ENCODE results near the gene EXOC1.
A peak's percentile ranks its signal among the peaks of the same experiment; 100 is the strongest.

EXOC1 gene

DNA sequence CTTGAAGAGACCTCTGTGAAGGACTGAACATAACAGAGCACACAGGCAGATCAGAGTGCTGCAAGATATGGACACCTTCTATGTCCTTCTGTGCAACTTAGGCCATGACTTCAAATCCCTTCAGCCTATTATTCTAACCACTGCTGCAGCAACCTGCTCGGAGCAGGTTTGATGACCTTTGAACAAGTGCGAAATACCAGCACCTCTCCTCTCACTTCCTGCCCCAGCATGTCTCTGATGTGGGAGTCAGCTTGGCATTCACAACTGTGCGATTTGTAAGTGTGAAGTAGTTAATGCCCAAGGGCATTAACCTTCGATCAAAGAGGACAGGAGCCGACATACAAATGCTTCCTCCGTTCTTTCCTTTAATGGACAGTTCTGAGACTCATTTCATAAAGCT is 1.6 kb upstream of the EXOC1 start:
- DNase-seq (ENCODE audit: low read depth in 2 of 2) = no peak

DNA sequence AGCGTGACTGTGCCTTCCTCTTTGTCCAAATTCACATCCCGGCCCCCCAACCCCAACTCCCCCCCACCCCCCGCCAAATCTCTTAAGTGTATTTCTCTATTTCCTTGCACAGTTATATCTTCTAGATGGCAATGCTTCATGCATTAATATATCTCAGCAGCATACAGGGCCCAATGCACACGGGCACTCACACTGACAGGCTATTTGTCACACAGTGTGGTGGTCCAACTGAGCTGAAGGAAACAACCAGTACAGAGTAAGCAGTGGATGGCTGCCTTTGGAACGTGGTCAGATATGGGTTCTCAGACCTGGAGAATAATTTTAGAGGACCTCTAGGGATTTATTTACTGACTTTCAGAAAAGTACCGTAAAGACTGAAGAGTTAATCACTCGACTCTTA is 681 bp downstream of the EXOC1 start:
- DNase-seq (ENCODE audit: low read depth in 2 of 2) = no peak

DNA sequence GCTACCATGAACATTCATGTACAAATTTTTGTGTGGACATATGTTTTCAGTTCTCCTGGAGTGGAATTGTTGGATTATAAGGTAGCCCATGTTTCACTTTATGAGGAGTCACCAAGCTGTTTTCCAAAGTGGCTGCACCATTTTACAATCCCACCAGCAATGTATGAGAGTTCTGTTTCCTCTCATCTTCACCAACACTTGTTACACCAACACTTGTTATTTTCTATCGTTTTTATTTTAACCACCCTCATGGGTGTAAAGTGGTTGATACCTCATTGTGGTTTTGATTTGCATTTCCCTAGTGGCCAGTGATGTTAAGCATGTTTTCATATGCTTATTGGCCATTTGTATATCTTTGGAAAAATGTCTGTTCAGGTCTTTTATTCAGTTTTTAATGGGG is 4.1 kb downstream of the EXOC1 start:
- DNase-seq (ENCODE audit: low read depth in 2 of 2) = no peak

DNA sequence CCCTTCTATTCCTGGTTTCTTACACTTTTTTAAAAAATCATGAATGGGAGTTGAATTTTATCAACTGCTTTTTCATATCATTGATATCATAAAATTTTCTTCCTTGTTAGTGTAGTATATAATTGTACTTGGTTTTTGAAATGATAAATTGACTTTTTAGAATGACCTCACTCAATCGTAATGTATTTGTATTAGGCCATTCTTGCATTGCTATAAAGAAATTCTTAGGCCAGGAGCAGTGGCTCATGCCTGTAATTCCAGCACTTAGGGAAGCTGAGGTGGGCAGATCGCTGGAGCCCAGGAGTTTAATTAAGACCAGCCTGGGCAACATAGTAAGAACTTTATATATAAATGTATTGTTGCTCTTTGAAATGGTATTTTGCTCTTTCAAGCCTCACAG is 6.3 kb downstream of the EXOC1 start:
- no peak for DNase-seq (ENCODE audit: low read depth in 2 of 2)

DNA sequence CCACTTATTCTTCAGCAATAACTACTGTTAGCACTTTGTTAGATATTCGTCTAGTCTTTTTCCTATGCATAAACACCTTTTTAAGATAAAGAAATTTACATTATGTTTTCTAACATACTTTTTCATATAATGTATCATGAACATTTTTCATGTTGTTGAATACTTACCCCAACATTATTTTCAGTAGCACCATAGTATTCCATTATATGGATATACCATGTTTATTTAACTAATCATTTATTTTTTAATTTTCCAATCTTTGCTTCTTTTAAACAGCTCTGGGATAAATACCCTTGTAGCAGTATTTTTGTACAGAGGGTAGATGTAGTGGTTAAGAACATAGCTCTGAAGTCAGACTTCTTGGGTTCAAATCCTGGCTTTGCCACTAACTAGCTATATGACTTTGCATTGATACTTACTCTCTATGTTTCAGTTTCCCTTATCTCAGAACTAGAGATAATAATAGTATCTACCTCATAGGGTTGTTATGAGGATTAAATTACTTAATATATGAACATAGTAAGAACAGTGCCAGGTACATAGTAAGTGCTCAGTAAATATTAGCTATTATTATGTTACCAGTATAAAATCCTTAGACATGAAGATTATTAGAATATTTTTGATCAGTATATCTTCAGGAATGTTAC is 11.3 kb downstream of the EXOC1 start:
- no peak for DNase-seq (ENCODE audit: low read depth in 2 of 2)

DNA sequence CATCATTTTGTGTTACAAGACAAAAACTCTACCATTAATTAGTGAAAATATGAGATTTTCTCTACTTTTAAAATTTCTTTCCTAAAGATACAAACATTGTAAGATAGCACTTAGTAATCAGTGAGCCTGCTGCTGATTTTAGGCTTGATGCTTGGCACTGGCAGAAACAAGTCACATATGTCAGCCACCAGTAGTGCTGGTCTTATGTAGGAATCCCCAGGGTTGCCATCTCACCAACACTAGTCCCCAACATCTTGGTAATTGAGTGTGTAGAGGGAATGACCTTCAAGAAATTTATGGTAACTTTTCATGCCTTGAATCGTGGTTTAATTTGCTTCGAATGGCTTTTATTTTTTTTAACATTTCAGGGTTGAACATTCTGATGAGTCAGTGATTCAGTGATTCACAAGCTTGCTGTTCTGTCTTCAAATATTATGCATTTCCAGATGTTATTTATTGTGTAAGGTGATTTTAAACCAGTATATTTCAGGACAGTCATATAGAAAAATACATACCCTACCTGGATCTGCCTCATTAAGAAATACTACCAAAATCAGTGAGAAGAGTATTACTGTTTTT is 11.9 kb downstream of the EXOC1 start:
- peak; percentile 39 to 49 for DNase-seq (ENCODE audit: low read depth in 2 of 2)

DNA sequence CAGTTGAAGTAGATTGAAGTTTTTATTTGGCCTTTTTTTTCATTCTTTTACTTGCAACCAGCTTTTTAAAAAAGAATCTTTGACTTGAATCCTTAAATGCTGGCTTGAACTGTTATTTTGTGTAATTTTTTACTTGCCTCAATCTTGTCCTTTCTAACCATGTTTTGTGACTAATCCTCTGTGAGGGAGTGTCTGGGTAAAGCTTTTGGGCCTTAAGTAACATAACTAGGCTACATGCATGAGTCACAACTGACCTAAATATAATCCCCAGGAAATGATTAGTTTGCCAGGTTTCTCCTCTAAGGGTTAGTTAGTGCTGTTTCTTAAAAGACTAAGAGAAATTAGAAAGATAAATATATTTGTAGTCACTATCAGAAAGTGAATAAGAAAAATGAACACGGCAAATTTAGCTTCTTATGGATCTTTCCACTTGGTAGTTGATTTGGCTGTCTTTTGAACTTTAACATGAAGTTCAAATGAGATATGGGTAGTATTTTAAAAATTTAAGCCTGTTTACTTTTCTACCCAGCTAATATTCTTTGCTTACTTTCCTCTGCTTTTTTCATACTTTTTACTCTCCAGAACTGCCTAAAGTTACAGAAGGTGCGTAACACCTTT is 13.0 kb downstream of the EXOC1 start:
- peak; percentile 73 to 77 for DNase-seq (ENCODE audit: low read depth in 2 of 2)

DNA sequence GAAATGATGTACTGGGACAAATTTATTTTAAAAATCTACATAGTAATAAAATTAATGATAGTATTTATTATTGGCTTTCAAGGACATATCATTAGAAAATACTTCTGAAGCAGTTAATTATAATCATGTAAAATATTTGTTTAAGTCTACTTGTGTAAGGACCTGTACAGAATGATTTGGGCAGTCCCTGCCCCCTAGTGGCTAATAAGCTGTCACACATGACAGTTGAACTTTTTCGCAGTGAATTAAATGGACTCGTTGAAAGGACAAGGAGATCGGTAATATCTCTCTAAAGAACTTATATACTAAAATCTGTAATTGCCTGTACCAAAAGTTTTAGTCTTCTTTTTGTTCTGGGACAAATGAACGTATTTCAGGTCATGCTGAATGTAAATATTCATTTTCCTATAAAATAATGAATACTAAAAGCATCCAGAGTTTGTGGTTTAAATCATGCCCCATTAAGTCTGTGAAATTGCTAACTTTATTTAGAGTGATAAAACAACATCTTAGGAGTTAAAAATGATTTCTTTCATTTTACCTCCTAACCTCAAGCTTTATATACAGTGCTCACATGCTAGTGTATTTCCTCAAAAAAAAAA is 13.6 kb downstream of the EXOC1 start:
- DNase-seq (ENCODE audit: low read depth in 2 of 2) = peak; percentile 27 to 32

DNA sequence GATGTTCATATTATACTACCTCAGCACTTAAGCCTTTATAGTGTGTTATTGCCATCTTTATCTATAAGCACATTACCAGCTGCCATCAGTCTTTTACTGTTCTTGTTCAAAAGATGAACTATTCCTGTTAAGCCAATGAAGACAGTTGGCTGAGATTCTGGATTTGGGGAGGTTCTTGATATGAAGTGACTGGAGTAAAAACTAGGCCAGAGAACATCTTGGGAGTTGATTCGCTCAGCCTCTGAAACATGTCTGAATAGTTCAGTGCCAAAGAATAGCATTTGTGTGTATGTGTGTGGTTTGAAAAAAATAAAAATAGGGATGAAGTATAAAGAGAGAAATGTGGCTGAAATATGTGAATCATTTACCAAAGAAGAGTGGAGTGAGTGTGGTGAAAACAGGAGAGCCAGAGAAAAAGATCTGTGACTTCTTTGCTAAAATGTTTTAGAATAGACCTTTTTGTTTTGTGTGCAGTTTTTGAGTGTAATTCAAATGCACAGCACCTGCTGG is 15.2 kb downstream of the EXOC1 start:
- DNase-seq (ENCODE audit: low read depth in 2 of 2) = no peak

DNA sequence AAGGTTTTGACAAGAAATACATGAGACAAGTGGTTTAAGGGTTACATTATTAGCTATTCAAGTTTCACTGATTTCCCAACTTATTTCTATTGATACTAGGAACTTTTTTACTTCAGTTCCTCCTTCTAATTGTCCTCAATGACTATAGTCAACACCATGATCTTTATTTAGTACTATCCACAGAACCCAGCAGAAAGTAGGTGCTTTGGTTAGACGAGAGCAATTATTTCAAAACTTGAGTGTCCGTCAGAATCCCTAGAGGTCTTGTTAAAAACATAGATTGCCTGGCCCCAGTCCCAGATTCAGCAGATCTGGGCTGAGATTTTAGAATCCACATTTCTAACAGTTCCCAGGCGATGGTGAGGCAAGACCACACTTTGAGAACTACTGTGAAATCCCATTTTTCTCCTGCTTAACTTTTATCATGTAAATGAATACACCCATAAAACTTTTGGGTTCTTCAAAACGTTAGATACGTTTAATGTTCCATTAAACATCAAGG is 17.9 kb downstream of the EXOC1 start:
- no peak for DNase-seq (ENCODE audit: low read depth in 2 of 2)

DNA sequence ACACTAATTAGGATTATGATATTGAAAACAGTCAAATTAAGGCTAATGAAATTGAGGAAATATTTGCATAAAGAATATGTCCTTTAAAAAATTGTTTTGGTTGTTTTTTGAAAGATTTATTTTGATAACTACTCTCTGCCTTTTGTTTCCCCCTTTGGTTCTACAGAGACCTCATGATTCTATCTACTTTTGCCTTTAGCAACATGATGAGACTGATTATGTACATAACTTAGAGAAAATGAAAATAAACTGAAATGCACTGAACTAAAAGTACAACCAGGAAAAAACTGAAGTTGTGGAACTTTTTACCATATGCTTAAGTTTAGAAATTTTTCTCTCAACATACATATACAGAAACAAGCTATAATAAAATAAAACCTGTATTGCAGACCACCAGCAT is 21.4 kb downstream of the EXOC1 start:
- DNase-seq (ENCODE audit: low read depth in 2 of 2) = no peak

DNA sequence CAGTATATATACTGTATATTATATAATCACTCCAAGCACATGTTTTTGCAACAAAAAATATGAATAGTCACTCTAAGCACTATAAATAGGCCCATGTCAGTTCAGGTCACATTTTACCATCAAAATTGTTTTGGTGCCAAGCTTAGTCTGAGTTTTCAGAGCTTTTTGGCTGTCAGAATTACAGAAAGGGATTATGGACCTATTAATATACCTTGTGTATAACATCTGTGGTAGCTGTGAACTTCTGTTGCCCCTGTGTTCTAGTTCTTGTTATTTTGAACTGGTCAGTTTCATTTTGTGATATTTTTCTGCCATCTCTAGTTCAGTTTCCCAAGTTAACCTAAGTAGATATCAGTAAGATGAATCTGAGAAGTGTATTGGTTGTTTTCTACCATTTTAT is 22.9 kb downstream of the EXOC1 start:
- DNase-seq (ENCODE audit: low read depth in 2 of 2) = no peak

DNA sequence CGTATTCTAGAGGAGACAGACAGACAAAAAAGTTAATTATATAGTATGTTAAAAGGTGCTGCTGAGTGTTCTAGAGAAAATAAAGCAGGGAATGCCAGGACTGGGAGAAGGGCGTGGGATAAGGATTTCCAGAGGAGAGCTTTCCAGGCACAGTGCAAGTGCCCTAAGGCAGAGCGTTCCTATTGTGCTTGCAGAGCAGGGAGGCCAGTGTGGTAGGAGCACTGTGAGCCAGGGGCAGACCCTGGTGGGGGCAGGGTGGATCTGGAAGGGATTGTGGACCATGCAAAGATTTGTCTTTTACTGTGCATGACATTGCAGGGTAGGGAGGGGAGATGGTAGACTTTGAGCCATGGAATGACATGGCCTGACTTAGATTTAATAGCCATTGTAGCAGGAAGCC is 25.8 kb downstream of the EXOC1 start:
- DNase-seq (ENCODE audit: low read depth in 2 of 2) = no peak

DNA sequence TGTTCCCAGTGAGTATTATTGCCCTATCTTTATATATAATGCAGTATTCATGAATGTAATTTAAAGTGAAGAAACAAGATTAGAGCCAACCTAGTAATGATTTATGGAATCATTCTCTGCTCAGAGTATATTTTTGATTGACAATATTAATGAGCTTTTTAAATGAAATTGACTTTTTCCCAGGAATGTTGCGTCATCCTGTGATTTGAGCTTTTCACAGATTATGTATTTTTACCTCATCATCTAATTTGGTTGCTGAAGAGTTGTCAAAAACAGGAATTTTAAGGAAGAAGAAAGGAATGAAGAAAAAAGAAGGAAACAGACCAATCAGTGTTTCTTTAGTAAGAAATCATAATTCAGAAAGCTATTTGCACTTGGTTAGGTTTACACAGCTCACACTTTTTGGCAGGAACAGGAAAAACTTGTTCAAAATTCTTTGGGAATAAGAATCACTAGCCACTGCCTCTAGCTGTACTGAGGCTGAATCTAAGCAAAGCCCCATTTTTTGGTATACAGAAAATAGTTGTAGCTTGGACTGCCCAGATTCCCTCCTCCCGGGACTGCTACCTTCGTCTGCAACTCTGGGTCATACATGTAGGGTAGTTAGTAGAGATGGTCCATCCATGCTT is 27.3 kb downstream of the EXOC1 start:
- no peak for DNase-seq (ENCODE audit: low read depth in 2 of 2)

DNA sequence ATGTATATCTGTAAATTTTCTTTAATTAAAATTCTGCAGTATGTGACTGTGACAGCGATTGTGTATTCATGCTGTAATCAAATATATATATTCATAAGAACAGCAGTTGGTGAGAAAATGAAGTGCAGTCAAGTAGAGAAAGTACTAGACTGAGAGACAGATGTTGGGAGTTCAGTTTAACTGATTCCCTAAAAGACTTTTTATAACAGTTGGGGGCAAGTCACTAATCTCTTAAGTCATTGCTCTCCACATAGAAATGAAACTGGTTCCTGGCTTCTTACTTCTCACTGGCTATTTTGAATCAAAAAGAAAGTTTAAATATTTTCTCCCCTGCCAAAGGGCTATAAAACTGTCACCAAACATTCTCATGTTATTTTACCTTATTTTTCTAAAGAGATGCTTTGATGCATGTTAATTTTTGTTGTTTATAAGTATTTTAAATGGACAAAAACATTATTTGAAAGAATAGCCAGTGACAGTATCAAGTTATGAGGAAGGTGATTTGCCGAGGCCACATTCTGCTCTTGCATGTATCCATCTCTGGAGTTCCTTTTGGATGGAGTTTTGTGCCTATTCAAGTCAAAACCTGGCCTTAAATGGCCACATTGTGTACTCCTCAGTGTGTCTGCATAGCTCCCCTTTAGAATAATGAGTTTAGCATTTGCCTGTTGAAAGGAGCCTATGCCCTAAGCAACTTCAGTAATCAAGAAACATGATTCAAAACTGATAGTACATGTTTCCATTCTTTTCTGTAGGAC is 30.8 kb downstream of the EXOC1 start:
- DNase-seq (ENCODE audit: low read depth in 2 of 2) = no peak

DNA sequence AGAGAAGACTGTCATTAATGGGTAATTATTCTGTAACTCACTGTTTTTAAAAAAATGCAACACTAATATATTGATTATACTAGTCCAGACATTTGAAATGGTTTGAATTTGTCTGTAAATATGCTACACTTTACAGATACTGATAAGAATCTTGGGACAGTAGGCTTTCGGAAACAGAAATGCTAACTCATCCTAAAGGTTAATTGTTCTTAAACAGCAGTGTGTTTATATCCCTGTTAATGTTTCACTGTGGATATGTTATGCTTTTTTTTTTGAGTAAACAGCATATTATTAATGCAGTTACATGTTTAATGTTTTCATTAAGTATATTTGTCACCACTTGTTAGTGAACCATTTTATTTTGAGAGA is 31.4 kb downstream of the EXOC1 start:
- DNase-seq (ENCODE audit: low read depth in 2 of 2) = no peak

DNA sequence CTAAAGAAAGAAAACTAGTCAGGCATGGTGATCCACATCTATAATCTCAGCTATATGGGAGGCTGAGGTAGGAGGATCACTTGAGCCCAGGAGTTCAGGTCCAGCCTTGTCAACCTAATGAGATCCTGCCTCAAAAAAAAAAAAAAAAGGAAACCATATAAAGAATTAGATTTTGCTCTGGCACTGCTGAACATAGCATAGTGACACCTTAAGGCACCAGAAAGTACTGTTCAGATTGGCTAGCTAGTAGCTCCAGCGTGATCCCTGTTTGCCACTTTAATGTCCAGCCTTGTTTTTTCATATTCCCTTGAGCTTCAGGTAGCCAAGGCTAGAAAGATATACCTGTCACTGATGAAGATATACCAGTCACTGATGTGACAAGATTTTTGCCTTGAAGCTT is 34.1 kb downstream of the EXOC1 start:
- no peak for DNase-seq (ENCODE audit: low read depth in 2 of 2)

DNA sequence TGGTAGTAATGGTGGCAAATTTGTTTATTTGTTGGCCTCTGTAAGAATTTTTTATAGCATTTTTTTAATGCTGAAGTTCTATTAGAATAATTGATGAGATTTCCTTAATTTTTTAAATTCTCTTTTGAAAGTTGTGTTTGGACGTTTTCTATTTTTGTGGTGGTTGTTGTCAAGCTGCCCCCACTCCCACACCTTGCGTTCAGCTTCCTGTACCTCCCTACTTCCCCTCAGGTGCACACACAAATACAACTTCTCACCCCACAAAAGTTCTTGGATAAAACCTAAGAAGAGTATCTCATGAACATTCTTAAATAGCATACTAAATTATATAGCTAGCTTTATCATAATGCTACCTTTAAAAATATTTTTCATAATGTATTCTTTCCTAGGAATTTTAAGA is 38.7 kb downstream of the EXOC1 start:
- DNase-seq (ENCODE audit: low read depth in 2 of 2) = no peak

DNA sequence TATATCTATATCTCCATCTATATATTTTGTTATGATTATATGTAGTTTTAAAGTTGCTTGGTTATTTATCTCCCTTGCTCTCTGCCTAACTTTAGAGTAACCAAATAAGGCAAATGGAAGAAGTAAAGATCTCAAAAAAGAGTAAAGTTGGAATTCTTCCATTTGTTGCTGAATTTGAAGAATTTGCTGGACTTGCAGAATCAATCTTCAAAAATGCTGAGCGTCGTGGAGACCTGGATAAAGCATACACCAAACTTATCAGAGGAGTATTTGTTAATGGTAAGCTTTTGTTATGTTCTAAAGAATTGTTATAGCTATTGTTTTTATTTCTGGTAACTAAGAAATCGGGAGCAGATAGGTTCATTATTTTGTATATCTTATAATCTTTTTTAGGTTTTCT is 43.2 kb downstream of the EXOC1 start:
- no peak for DNase-seq (ENCODE audit: low read depth in 2 of 2)

DNA sequence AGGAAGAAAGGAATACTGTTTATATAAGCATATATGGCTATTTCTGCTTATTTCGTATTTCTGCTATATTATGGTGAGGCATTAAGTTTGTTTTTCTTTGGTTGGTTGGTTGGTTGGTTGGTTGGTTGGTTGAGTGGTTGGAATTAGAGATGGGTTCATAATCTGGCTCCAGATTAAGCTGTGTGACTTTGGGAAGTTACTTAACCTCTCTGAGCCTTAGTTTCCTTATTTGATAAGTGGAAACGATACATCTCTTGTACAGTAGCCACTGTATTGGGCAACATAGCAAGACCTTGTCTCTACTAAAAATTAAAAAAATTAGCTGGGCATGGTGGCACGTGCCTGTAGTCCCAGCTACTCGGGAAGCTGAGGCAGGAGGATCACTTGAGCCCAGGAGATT is 49.2 kb downstream of the EXOC1 start:
- DNase-seq (ENCODE audit: low read depth in 2 of 2) = no peak

DNA sequence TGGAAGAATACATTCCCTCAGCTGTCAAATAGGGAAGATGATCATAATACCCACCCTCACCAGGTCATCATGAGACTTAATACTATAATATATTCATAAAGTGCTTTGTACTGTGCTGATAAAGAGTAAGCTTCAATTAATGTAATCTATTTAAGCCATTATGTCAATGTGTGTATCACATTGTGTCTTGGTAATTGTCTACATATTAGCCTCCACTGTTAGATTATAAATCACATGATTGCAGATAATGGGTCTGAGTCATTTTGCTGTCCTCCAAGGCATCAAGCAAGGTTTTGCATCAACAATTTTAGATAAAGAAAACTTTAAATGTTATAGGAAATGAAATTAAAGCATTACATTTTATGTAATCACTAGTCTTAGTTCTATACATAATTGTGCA is 50.1 kb downstream of the EXOC1 start:
- DNase-seq (ENCODE audit: low read depth in 2 of 2) = no peak

DNA sequence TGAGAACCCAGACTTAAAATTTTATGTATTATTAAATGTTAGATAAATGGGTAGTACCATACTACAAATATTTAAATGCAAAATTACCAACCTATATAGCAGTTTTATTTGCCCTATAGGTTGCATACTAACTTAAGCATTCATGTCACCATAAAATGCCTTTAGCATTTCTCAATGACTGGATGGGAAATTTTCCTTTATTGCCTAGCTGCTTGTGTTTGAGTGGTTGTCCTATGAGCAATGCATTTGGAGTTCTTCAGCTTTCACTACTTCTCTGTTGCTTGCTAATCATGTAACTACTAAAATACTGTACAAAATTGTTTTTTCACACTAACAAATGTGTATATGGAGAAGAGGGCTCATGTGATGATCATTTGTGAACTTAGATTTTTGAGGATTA is 51.1 kb downstream of the EXOC1 start:
- DNase-seq (ENCODE audit: low read depth in 2 of 2) = no peak

Data from fibroblast of skin of left quadriceps (primary cell).